Neuronal stem cell (in vitro differentiated cells): ENCODE data around the gene VILL.
A peak's percentile ranks its signal among the peaks of the same experiment; 100 is the strongest.

Experiments used
- DNase-seq: peaks from one replicate; pipeline ENCODE4 v3.0.0-alpha.2; 2013; ENCODE audit warnings: low spot score
- H2AFZ ChIP-seq: one replicate; pipeline ENCODE4 v1.6.1; 2013; ENCODE audit warnings: mild to moderate bottlenecking, low read length, inconsistent platforms
- H2AK5ac ChIP-seq: 2 replicates; pipeline ENCODE4 v1.6.1; 2013; ENCODE audit warnings: low read depth, mild to moderate bottlenecking, inconsistent platforms, low read length, moderate library complexity, mixed read lengths
- H2BK120ac ChIP-seq: 2 replicates; pipeline ENCODE4 v1.6.1; 2013; ENCODE audit warnings: low read depth, mild to moderate bottlenecking, inconsistent platforms, low read length, moderate library complexity, mixed read lengths
- H2BK12ac ChIP-seq: one replicate; pipeline ENCODE4 v1.6.1; 2013; ENCODE audit warnings: low read length, inconsistent platforms
- H2BK15ac ChIP-seq: 2 replicates; pipeline ENCODE4 v1.6.1; 2013; ENCODE audit warnings: mild to moderate bottlenecking, low read length, inconsistent platforms, mixed read lengths
- H2BK5ac ChIP-seq: one replicate; pipeline ENCODE4 v1.6.1; 2013; ENCODE audit warnings: inconsistent platforms, mild to moderate bottlenecking, low read length, moderate library complexity
- H3K14ac ChIP-seq: one replicate; pipeline ENCODE4 v1.6.1; 2013; ENCODE audit warnings: low read length, inconsistent platforms
- H3K18ac ChIP-seq: 2 replicates; pipeline ENCODE4 v1.6.1; 2013; ENCODE audit warnings: low read length, inconsistent platforms
- H3K23ac ChIP-seq: 2 replicates; pipeline ENCODE4 v1.6.1; 2013; ENCODE audit warnings: low read depth, mild to moderate bottlenecking, mixed read lengths, low read length, inconsistent platforms; ENCODE audit not compliant: poor library complexity
- H3K27ac ChIP-seq: replicated peaks from 3 replicates; pipeline ENCODE4 v1.5.1; 2013; ENCODE audit warnings: low read length, inconsistent platforms
- H3K27me3 ChIP-seq, 3 experiments: 2 replicates each; pipeline ENCODE4 v1.6.1; 2013; ENCODE audit warnings: low read length in 3 of 3, mild to moderate bottlenecking in 2 of 3, inconsistent platforms in 1 of 3, low read depth in 1 of 3, mixed read lengths in 1 of 3, moderate library complexity in 1 of 3; ENCODE audit not compliant: control insufficient read depth in 3 of 3, insufficient read depth in 3 of 3
- H3K36me3 ChIP-seq, 2 donors: replicated peaks in 1 of 2; 2 replicates each; pipeline ENCODE4 v1.6.1; 2013; ENCODE audit warnings: low read length in 2 of 2; ENCODE audit not compliant: control insufficient read depth in 2 of 2, insufficient read depth in 2 of 2
- H3K4ac ChIP-seq: 2 replicates; pipeline ENCODE4 v1.6.1; 2013; ENCODE audit warnings: inconsistent platforms, mild to moderate bottlenecking, low read length, moderate library complexity
- H3K4me1 ChIP-seq, 2 donors: 1 replicate in 1 of 2; 2 replicates in 1 of 2; pipeline ENCODE4 v1.6.1; 2013; ENCODE audit warnings: low read length in 2 of 2, low read depth in 1 of 2; ENCODE audit not compliant: control insufficient read depth in 2 of 2, insufficient read depth in 1 of 2
- H3K4me2 ChIP-seq: one replicate; pipeline ENCODE4 v1.6.1; 2013; ENCODE audit warnings: mild to moderate bottlenecking, low read length, inconsistent platforms; ENCODE audit not compliant: insufficient read depth, poor library complexity, severe bottlenecking
- H3K4me3 ChIP-seq, 2 donors: 2 replicates each; pipeline ENCODE4 v1.5.1; 2013; ENCODE audit warnings: low read length in 2 of 2, mild to moderate bottlenecking in 2 of 2, inconsistent platforms in 1 of 2, moderate library complexity in 1 of 2
- H3K79me1 ChIP-seq: one replicate; pipeline ENCODE4 v1.6.1; 2013; ENCODE audit warnings: low read depth, mild to moderate bottlenecking, inconsistent platforms, low read length, moderate library complexity
- H3K9ac ChIP-seq: one replicate; pipeline ENCODE4 v1.6.1; 2013; ENCODE audit warnings: mild to moderate bottlenecking, low read depth, low read length, inconsistent platforms; ENCODE audit not compliant: poor library complexity
- H3K9me3 ChIP-seq, 2 donors: replicated peaks in 1 of 2; 2 replicates each; pipeline versions ENCODE3 to v1.6.1; 2013; ENCODE audit warnings: low read length in 2 of 2, mild to moderate bottlenecking in 2 of 2, inconsistent platforms in 1 of 2, low read depth in 1 of 2, mixed read lengths in 1 of 2, moderate library complexity in 1 of 2; ENCODE audit not compliant: control insufficient read depth in 2 of 2, insufficient read depth in 1 of 2
- H4K8ac ChIP-seq: one replicate; pipeline ENCODE4 v1.6.1; 2013; ENCODE audit warnings: low read depth, mild to moderate bottlenecking, inconsistent platforms, low read length, moderate library complexity
- H4K91ac ChIP-seq: one replicate; pipeline ENCODE4 v1.6.1; 2013; ENCODE audit warnings: low read length, low read depth, mild to moderate bottlenecking, inconsistent platforms; ENCODE audit not compliant: poor library complexity
- WGBS, 2 donors: extraction: QIAGEN DNeasy Blood & Tissue Kit; methylation state at CpG; one replicate each; pipeline ENCODE4 v1.1.7; 2013; ENCODE audit warnings: missing lambda C conversion rate in 2 of 2, mixed read lengths in 1 of 2; ENCODE audit not compliant: insufficient read length in 2 of 2, insufficient replicate concordance in 1 of 2; ENCODE audit errors: extremely low coverage in 2 of 2; 5-methylcytosine and 5-hydroxymethylcytosine counted together

The VILL gene

GRCh38 chr3:37979541-37980461 lies 10.8 kb upstream of the VILL start:
- H3K9me3 ChIP-seq: peaks cover 0 to 2% of the 10 kb centered on the region in 2 donors
- H3K23ac ChIP-seq: no peak overlapping the region
- peaks cover 15 to 53% of the 10 kb centered on the region in 2 donors for H3K36me3 ChIP-seq
- H3K14ac ChIP-seq: no peak overlapping the region
- H3K4me3 ChIP-seq: no peak overlapping the region
- H2BK12ac ChIP-seq: no peak overlapping the region
- DNase-seq: no peak
- no peaks in the 10 kb centered on the region for H3K79me1 ChIP-seq
- no peak overlapping the region for H3K9ac ChIP-seq
- H2BK5ac ChIP-seq: no peak overlapping the region
- H2AK5ac ChIP-seq: no peak overlapping the region
- H3K4me2 ChIP-seq: no peak overlapping the region
- H2AFZ ChIP-seq: no peak overlapping the region
- no peaks in the 10 kb centered on the region for H3K27me3 ChIP-seq
- no peak overlapping the region for H4K91ac ChIP-seq
- no peak overlapping the region for H2BK120ac ChIP-seq
- no peak overlapping the region for H3K18ac ChIP-seq
- no peak overlapping the region for H3K4ac ChIP-seq
- no peak overlapping the region for H3K27ac ChIP-seq
- WGBS, 2 donors: no CpG with 5 or more reads among the region's 8 CpGs
- no peaks in the 10 kb centered on the region for H3K4me1 ChIP-seq
- H4K8ac ChIP-seq: no peak overlapping the region
- H2BK15ac ChIP-seq: no peak overlapping the region

DNA sequence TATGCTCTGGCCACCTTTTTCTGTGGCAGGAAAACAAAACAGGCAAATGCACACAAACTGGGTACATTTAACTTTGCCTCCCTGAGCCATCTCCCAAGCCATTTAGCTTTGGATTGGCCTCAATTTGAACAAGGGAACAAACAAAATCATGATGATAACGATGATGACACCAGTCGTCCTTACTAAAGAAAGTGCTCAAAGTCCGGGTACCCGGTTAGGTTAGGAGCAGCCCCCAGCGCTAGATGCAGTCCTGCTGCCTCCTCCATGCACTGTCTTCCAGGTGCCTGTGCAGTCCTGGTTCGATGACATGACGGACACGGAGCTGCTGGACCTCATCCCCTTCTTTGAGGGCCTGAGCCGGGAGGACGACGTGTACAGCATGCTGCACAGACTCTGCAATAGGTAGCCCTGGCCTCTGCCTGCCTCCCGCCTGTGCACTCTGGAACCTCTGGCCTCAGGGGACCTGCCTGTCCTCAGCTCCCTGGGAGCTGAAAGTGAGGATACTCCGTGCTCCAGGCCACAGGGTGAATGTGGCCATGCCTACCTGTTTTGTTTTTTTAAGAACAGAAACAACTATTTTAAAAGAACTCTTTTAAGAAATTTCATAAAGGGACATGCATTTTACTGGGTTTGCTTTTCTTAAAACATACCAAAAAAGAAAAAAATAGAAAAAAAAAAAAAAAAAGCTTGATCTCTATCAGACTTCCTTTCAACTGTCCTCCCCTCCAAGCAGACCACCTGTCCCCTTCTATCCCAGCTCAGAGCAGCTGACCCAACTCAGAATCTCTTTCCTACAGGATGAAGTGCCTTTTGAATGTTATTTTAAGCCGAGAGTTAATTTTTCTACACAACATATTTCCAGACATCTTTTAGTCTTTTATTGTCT lies 9.9 kb upstream of the VILL start:
- Histone ChIP-seq H3K4me2 (no peak overlapping the region), H4K91ac (no peak overlapping the region), H3K36me3 (peaks cover 11 to 49% of the 10 kb centered on the region in 2 donors), H2BK15ac (no peak overlapping the region), H3K14ac (no peak overlapping the region), H2BK120ac (no peak overlapping the region), H4K8ac (no peak overlapping the region), H2BK12ac (no peak overlapping the region), H3K18ac (no peak overlapping the region), H3K9ac (no peak overlapping the region), H2AFZ (no peak overlapping the region), H3K27ac (no peak overlapping the region), H3K4ac (no peak overlapping the region), H3K4me3 (no peak overlapping the region), H3K4me1 (no peaks in the 10 kb centered on the region), H3K79me1 (no peaks in the 10 kb centered on the region), H3K23ac (peak overlapping the region; percentile 57), H2BK5ac (no peak overlapping the region), H2AK5ac (no peak overlapping the region), H3K27me3 (no peaks in the 10 kb centered on the region), H3K9me3 (peaks cover 0 to 2% of the 10 kb centered on the region in 2 donors)
- WGBS, 2 donors: no CpG with 5 or more reads among the region's 14 CpGs
- DNase-seq: no peak

- DNase-seq: no peak
- H2BK12ac ChIP-seq: no peak overlapping the region
- H3K4ac ChIP-seq: no peak overlapping the region
- H3K18ac ChIP-seq: no peak overlapping the region
- H3K27ac ChIP-seq: no peak overlapping the region
- no peak overlapping the region for H3K14ac ChIP-seq
- H4K8ac ChIP-seq: no peak overlapping the region
- H3K9ac ChIP-seq: no peak overlapping the region
- H2AK5ac ChIP-seq: no peak overlapping the region
- peaks cover 7 to 43% of the 10 kb centered on the region in 2 donors for H3K36me3 ChIP-seq
- no peak overlapping the region for H2AFZ ChIP-seq
- no peak overlapping the region for H3K4me2 ChIP-seq
- H3K79me1 ChIP-seq: no peaks in the 10 kb centered on the region
- no peak overlapping the region for H2BK15ac ChIP-seq
- H4K91ac ChIP-seq: no peak overlapping the region
- no peak overlapping the region for H2BK120ac ChIP-seq
- no peak overlapping the region for H3K4me3 ChIP-seq
- H3K9me3 ChIP-seq: no peaks in the 10 kb centered on the region
- H3K23ac ChIP-seq: no peak overlapping the region
- no peaks in the 10 kb centered on the region for H3K27me3 ChIP-seq
- no peak overlapping the region for H2BK5ac ChIP-seq
- no peaks in the 10 kb centered on the region for H3K4me1 ChIP-seq
- no CpG with 5 or more reads among the region's 2 CpGs for WGBS, 2 donors
Observed at GRCh38 chr3:37981348-37981664, 9.3 kb upstream of the VILL start.

GRCh38 chr3:37982331-37982730 lies 8.3 kb upstream of the VILL start:
- Histone ChIP-seq H3K36me3 (peaks cover 5 to 37% of the 10 kb centered on the region in 2 donors), H3K27me3 (no peaks in the 10 kb centered on the region), H2BK5ac (no peak overlapping the region), H3K9ac (no peak overlapping the region), H2BK15ac (no peak overlapping the region), H2AK5ac (no peak overlapping the region), H3K14ac (no peak overlapping the region), H2AFZ (no peak overlapping the region), H2BK120ac (no peak overlapping the region), H2BK12ac (no peak overlapping the region), H3K4me1 (no peaks in the 10 kb centered on the region), H3K23ac (no peak overlapping the region), H3K18ac (no peak overlapping the region), H3K4me3 (no peak overlapping the region), H3K79me1 (no peaks in the 10 kb centered on the region), H4K91ac (no peak overlapping the region), H3K27ac (no peak overlapping the region), H4K8ac (no peak overlapping the region), H3K4ac (no peak overlapping the region), H3K9me3 (no peaks in the 10 kb centered on the region), H3K4me2 (no peak overlapping the region)
- no CpG with 5 or more reads among the region's 1 CpG for WGBS, 2 donors
- DNase-seq: no peak
